B cell (primary cell): ENCODE data around the gene TFCP2. TPM values are rescaled to one million over a fixed set of nuclear protein-coding genes. Genes with fewer than 3 reads are reported as not detected.

Source experiments
- ATAC-seq: fragments of 200-7000 bp; cut with Tn5 transposase; one replicate; pipeline ENCODE4 v1.10.0; 2021; ENCODE audit warnings: low read depth, mild to moderate bottlenecking, moderate number of reproducible peaks, moderate library complexity
- CTCF ChIA-PET: fragments of 350-600 bp; sonication (Branson Sonifier 250); formaldehyde crosslinking; loops from one replicate; lab custom pipeline; 2021; ENCODE audit warnings: antibody characterized with exemption, inconsistent platforms; lab: Charles Lee
- POLR2A ChIA-PET: fragments of 350-600 bp; sonication (Branson Sonifier 250); formaldehyde crosslinking; loops from one replicate; lab custom pipeline; 2021; ENCODE audit warnings: antibody characterized with exemption; lab: Charles Lee
- DNase-seq: peaks from one replicate; pipeline ENCODE4 v3.0.0; 2013
- H2AFZ ChIP-seq: 2 replicates; pipeline ENCODE4 v1.6.1; 2012; ENCODE audit warnings: mild to moderate bottlenecking, low read depth, low read length; ENCODE audit not compliant: insufficient read depth, poor library complexity, severe bottlenecking
- H3K27ac ChIP-seq, 2 donors: 1 replicate in 1 of 2; 2 replicates in 1 of 2; pipeline ENCODE4 v1.5.1; 2012 to 2013; ENCODE audit warnings: low read length in 2 of 2, mild to moderate bottlenecking in 2 of 2, moderate library complexity in 1 of 2
- H3K27me3 ChIP-seq, 4 experiments: fragments of 200-600 bp in 1 of 4; sonication (generic) in 1 of 4; replicated peaks in 1 of 4; 1 replicate in 2 of 4; 2 replicates in 2 of 4; pipeline versions ENCODE4 v1.6.1 to v1.7.0; 2013 to 2016; ENCODE audit warnings: low read length in 3 of 4, mild to moderate bottlenecking in 2 of 4, mixed read lengths in 1 of 4, moderate library complexity in 1 of 4; ENCODE audit not compliant: insufficient read depth in 4 of 4, control insufficient read depth in 3 of 4; ENCODE audit errors: control extremely low read depth in 1 of 4
- H3K36me3 ChIP-seq, 2 experiments: replicated peaks in 1 of 2; 1 replicate in 1 of 2; 2 replicates in 1 of 2; pipeline versions ENCODE4 v1.6.1 to v1.7.1; 2013; ENCODE audit warnings: low read length in 1 of 2; ENCODE audit not compliant: insufficient read depth in 2 of 2, control insufficient read depth in 1 of 2; ENCODE audit errors: control extremely low read depth in 1 of 2, extremely low read depth in 1 of 2
- H3K4me1 ChIP-seq, 2 donors: fragments of 200-600 bp in 1 of 2; sonication (generic) in 1 of 2; 1 replicate in 1 of 2; 2 replicates in 1 of 2; pipeline versions ENCODE4 v1.5.1 to v1.6.1; 2013 to 2017; ENCODE audit warnings: low read length in 2 of 2; ENCODE audit not compliant: control insufficient read depth in 2 of 2, insufficient read depth in 2 of 2
- H3K4me2 ChIP-seq: replicated peaks from 2 replicates; pipeline ENCODE3; 2012; ENCODE audit warnings: mild to moderate bottlenecking, low read depth, low read length; ENCODE audit not compliant: poor library complexity, severe bottlenecking
- H3K4me3 ChIP-seq, 5 experiments: fragments of 200-600 bp in 1 of 5; sonication (generic) in 1 of 5; 1 replicate in 3 of 5; 2 replicates in 2 of 5; pipeline versions ENCODE4 v1.5.1 to v1.7.0; 2011 to 2016; ENCODE audit warnings: low read length in 4 of 5, mild to moderate bottlenecking in 4 of 5, low read depth in 2 of 5, control low read depth in 1 of 5, moderate library complexity in 1 of 5; ENCODE audit not compliant: insufficient read depth in 1 of 5; ENCODE audit errors: control extremely low read depth in 1 of 5, extremely low read depth in 1 of 5
- H3K79me2 ChIP-seq: fragments of 200-600 bp; sonication (generic); one replicate; pipeline ENCODE4 v1.6.0; 2016; ENCODE audit warnings: low read length; ENCODE audit not compliant: control insufficient read depth, insufficient read depth
- H3K9ac ChIP-seq: fragments of 200-600 bp; sonication (generic); 2 replicates; pipeline ENCODE4 v1.6.1; 2017; ENCODE audit warnings: mild to moderate bottlenecking, low read length, moderate library complexity
- H3K9me3 ChIP-seq, 3 donors: one replicate each; pipeline versions ENCODE4 v1.6.1 to v1.7.1; 2013; ENCODE audit warnings: low read length in 2 of 3; ENCODE audit not compliant: control insufficient read depth in 2 of 3, insufficient read depth in 1 of 3; ENCODE audit errors: control extremely low read depth in 1 of 3
- H4K20me1 ChIP-seq: 2 replicates; pipeline ENCODE4 v1.6.0; 2012; ENCODE audit warnings: mild to moderate bottlenecking, low read length; ENCODE audit not compliant: insufficient read depth, control insufficient read depth, poor library complexity, severe bottlenecking
- H3K27ac Mint-ChIP-seq: one replicate; pipeline ENCODE4 v1.8.0; 2021; ENCODE audit warnings: mixed read lengths
- H3K27me3 Mint-ChIP-seq: one replicate; pipeline ENCODE4 v1.8.0; 2021; ENCODE audit warnings: mixed read lengths
- H3K4me1 Mint-ChIP-seq: one replicate; pipeline ENCODE4 v1.8.0; 2021; ENCODE audit warnings: mixed read lengths
- H3K4me3 Mint-ChIP-seq: one replicate; pipeline ENCODE4 v1.8.0; 2021; ENCODE audit warnings: mixed read lengths
- H3K9me3 Mint-ChIP-seq: one replicate; pipeline ENCODE4 v1.8.0; 2022; ENCODE audit warnings: mixed read lengths; ENCODE audit not compliant: insufficient read depth
- CTCF ChIP-seq: fragments of 200-600 bp; IDR thresholded peaks from one replicate; pipeline ENCODE4 v1.8.0; 2022; ENCODE audit warnings: antibody characterized with exemption, mild to moderate bottlenecking
- EZH2 ChIP-seq: IDR thresholded peaks from 2 replicates; pipeline ENCODE4 v1.6.1; 2012; ENCODE audit warnings: borderline replicate concordance, low read depth, mild to moderate bottlenecking, moderate library complexity, low read length; ENCODE audit not compliant: insufficient read depth, poor library complexity, severe bottlenecking
- WGBS: methylation state at CpG from one replicate; pipeline ENCODE4 v1.1.5; 2013; ENCODE audit warnings: missing lambda C conversion rate; ENCODE audit not compliant: insufficient coverage; 5-methylcytosine and 5-hydroxymethylcytosine counted together
- intact Hi-C: fragments of 100-400 bp; cut with micrococcal nuclease; formaldehyde crosslinking; loops from one replicate; pipeline ENCODE4 v1.10.0; 2022
- polyA plus RNA-seq: library from polyadenylated mRNA; depleted of rRNA; stranded (reverse); fragments of >200 nt; gene quantifications from 2 replicates; pipeline ENCODE4 v1.2.3, GENCODE V29; 2012
- total RNA-seq, 2 donors: library from RNA; stranded (reverse); fragments of 120-200 nt in 1 of 2; gene quantifications; 1 replicate in 1 of 2; 2 replicates in 1 of 2; pipeline versions ENCODE4 v1.2.3 to v1.2.4, GENCODE V29; 2013 to 2022

The TFCP2 gene
- total and polyA plus RNA-seq, 2 donors (not counting 1 experiment from before 2014, with no cell fraction given) = 12.1 to 38.8 TPM

- peaks cover 3% of the 10 kb centered on the region for H3K79me2 ChIP-seq
- H3K9me3 Mint-ChIP-seq = no peaks in the 10 kb centered on the region
- intact Hi-C loops = loop anchor here (1.0 to 5.0 kb wide), 10 partner anchors 20 to 1789 kb away; partner anchors contain the start of genes BIN2, CSRNP2, DAZAP2 and EIF4B
- ATAC-seq (peak; percentile 72), DNase-seq (peak; percentile 87)
- peak within 1 kb of the TSS; percentile 85 to 93 for H3K27ac ChIP-seq
- H4K20me1 ChIP-seq = no peaks in the 10 kb centered on the region
- H3K27ac Mint-ChIP-seq = peak within 1 kb of the TSS; percentile 96
- TF ChIP-seq EZH2 (no peak), CTCF (peak; percentile 69)
- peaks cover 19% of the 10 kb centered on the region for H3K4me1 Mint-ChIP-seq
- peak within 1 kb of the TSS; percentile 68 to 86 (median 71) for H3K4me3 ChIP-seq
- peaks cover 6 to 18% of the 10 kb centered on the region in 2 donors for H3K4me1 ChIP-seq
- POLR2A ChIA-PET = interaction anchor here (0.5 to 2.5 kb wide), 33 partner anchors 9 to 453 kb away, joined by 3 to 70 read pairs (median 5); partner anchors contain the start of genes CSRNP2, DAZAP2, SLC11A2 and TFCP2
- H3K9ac ChIP-seq = peak within 1 kb of the TSS; percentile 82
- H3K36me3 ChIP-seq = no peaks in the 10 kb centered on the region
- WGBS = under 1% methylated on average over 28 of the region's 35 CpGs
- peak within 1 kb of the TSS; percentile 84 for H2AFZ ChIP-seq
- no peaks in the 10 kb centered on the region for H3K27me3 ChIP-seq
- H3K9me3 ChIP-seq = no peaks in the 10 kb centered on the region
- H3K4me3 Mint-ChIP-seq = peak within 1 kb of the TSS; percentile 95
- no peaks in the 10 kb centered on the region for H3K27me3 Mint-ChIP-seq
- CTCF ChIA-PET = interaction anchor here (0.8 to 2.4 kb wide), 15 partner anchors 12 to 453 kb away, joined by 3 to 20 read pairs (median 4); partner anchors contain the start of genes CSRNP2 and DAZAP2
- H3K4me2 ChIP-seq = peak within 1 kb of the TSS; percentile 96
Observed at GRCh38 chr12:51217968-51218606, 45.2 kb upstream of the TFCP2 start, which contains the start of gene POU6F1. TSS of gene POU6F1 (minus strand) at chr12:51218062. CDS start at chr12:51206836, 11,226 bp downstream.
